HCT116 (cell line): ENCODE data around the gene FLVCR1. TPM values are rescaled to one million over a fixed set of nuclear protein-coding genes. Genes with fewer than 3 reads are reported as not detected.

Experiments
- ATAC-seq: fragments of 200-7000 bp; cut with Tn5 transposase; 2 replicates; pipeline ENCODE4 v1.9.1; 2020; ENCODE audit warnings: mild to moderate bottlenecking, moderate library complexity
- BruUV-seq: library from RNA; stranded (reverse); fragments of 400-500 nt; replicated peaks from 2 replicates; lab custom pipeline; 2021; lab: Mats Ljungman, UMichigan
- CTCF ChIA-PET: fragments of 300-600 bp; sonication (Branson Sonifier 250); formaldehyde crosslinking; loops from one replicate; lab custom pipeline; 2021; ENCODE audit warnings: antibody characterized with exemption; lab: Charles Lee
- POLR2A ChIA-PET: fragments of 300-600, 350-600 bp; sonication (Branson Sonifier 250); formaldehyde crosslinking; loops from one replicate; lab custom pipeline; 2021; ENCODE audit warnings: antibody characterized with exemption; lab: Charles Lee
- RAD21 ChIA-PET, 2 experiments: fragments of 300-600 bp; sonication (Branson Sonifier 250); formaldehyde crosslinking; loops; one replicate each; lab custom pipeline; 2023; ENCODE audit warnings: low total read pairs in 2 of 2; ENCODE audit not compliant: uncharacterized antibody in 2 of 2, unreplicated experiment in 2 of 2, low non-redundant PET in 1 of 2; lab: Charles Lee
- DNase-seq: peaks from one replicate; pipeline ENCODE4 v3.0.0-alpha.2; 2010; ENCODE audit warnings: low read depth, low spot score
- H2AFZ ChIP-seq: fragments of 200-600 bp; shearing (Covaris generic), sonication (generic); 2 replicates; pipeline ENCODE4 v1.6.1; 2017; ENCODE audit warnings: low read depth, mixed run types, mixed read lengths, antibody characterized with exemption, low read length; ENCODE audit not compliant: poor library complexity, severe bottlenecking
- H3K27ac ChIP-seq: 2 replicates; pipeline ENCODE4 v1.5.1; 2012; ENCODE audit warnings: low read depth, low read length
- H3K27me3 ChIP-seq: fragments of 200-600 bp; sonication (generic); 2 replicates; pipeline ENCODE4 v1.6.1; 2016; ENCODE audit warnings: mixed run types, low read length, mixed read lengths; ENCODE audit not compliant: insufficient read depth
- H3K36me3 ChIP-seq, 2 experiments: fragments of 200-500 bp in 1 of 2; fragments of 200-600 bp in 1 of 2; sonication (Bioruptor generic) in 1 of 2; sonication (generic) in 1 of 2; 2 replicates each; pipeline versions ENCODE4 v1.5.1 to v1.6.1; 2014 to 2016; ENCODE audit warnings: low read length in 2 of 2, inconsistent platforms in 1 of 2, mixed read lengths in 1 of 2, mixed run types in 1 of 2; ENCODE audit not compliant: insufficient read depth in 2 of 2, control insufficient read depth in 1 of 2
- H3K4me1 ChIP-seq, 2 experiments: fragments of 200-600 bp in 1 of 2; sonication (generic) in 1 of 2; 2 replicates each; pipeline versions ENCODE4 v1.5.1 to v1.6.1; 2012 to 2017; ENCODE audit warnings: low read length in 2 of 2, inconsistent platforms in 1 of 2, mild to moderate bottlenecking in 1 of 2, mixed read lengths in 1 of 2, mixed run types in 1 of 2, moderate library complexity in 1 of 2; ENCODE audit not compliant: insufficient read depth in 2 of 2, control insufficient read depth in 1 of 2
- H3K4me2 ChIP-seq: fragments of 200-600 bp; sonication (generic); 2 replicates; pipeline ENCODE4 v1.6.1; 2017; ENCODE audit warnings: mixed run types, low read length, mixed read lengths
- H3K4me3 ChIP-seq, 2 experiments: fragments of 200-600 bp in 1 of 2; sonication (generic) in 1 of 2; replicated peaks in 1 of 2; 2 replicates each; pipeline ENCODE4 v1.5.1; 2011 to 2016; ENCODE audit warnings: low read length in 2 of 2, control low read depth in 1 of 2, low read depth in 1 of 2, mild to moderate bottlenecking in 1 of 2, mixed read lengths in 1 of 2, mixed run types in 1 of 2
- H3K79me2 ChIP-seq: fragments of 200-600 bp; sonication (generic); 2 replicates; pipeline ENCODE4 v1.6.1; 2017; ENCODE audit warnings: mild to moderate bottlenecking, mixed run types, low read length, moderate library complexity, mixed read lengths; ENCODE audit not compliant: insufficient read depth
- H3K9ac ChIP-seq: fragments of 200-600 bp; sonication (generic); 2 replicates; pipeline ENCODE4 v1.6.1; 2016; ENCODE audit warnings: low read length, mixed read lengths
- H3K9me2 ChIP-seq: fragments of 200-600 bp; sonication (generic), shearing (Covaris generic); 2 replicates; pipeline ENCODE4 v1.6.1; 2017; ENCODE audit warnings: mixed run types, mild to moderate bottlenecking, moderate library complexity; ENCODE audit not compliant: insufficient read depth
- H3K9me3 ChIP-seq, 2 experiments: fragments of 200-500 bp in 1 of 2; fragments of 200-600 bp in 1 of 2; sonication (Bioruptor generic) in 1 of 2; sonication (generic) in 1 of 2; 2 replicates each; pipeline ENCODE4 v1.6.1; 2014 to 2017; ENCODE audit warnings: low read length in 2 of 2, mixed read lengths in 2 of 2, inconsistent platforms in 1 of 2, low read depth in 1 of 2, mild to moderate bottlenecking in 1 of 2, mixed run types in 1 of 2, moderate library complexity in 1 of 2; ENCODE audit not compliant: control insufficient read depth in 1 of 2, insufficient read depth in 1 of 2
- H4K20me1 ChIP-seq: fragments of 200-600 bp; sonication (generic), shearing (Covaris generic); 2 replicates; pipeline ENCODE4 v1.6.1; 2017; ENCODE audit warnings: mixed run types, mild to moderate bottlenecking, moderate library complexity; ENCODE audit not compliant: insufficient read depth
- CBX3 ChIP-seq: IDR thresholded peaks from 2 replicates; pipeline ENCODE4 v1.6.1; 2012; ENCODE audit warnings: low read depth
- CEBPB ChIP-seq: IDR thresholded peaks from 2 replicates; pipeline ENCODE4 v1.6.1; 2012; ENCODE audit warnings: low read depth
- EGR1 ChIP-seq: IDR thresholded peaks from 2 replicates; pipeline ENCODE4 v1.6.1; 2012; ENCODE audit warnings: low read depth
- ELF1 ChIP-seq: IDR thresholded peaks from 2 replicates; pipeline ENCODE4 v1.6.1; 2012; ENCODE audit warnings: low read depth, borderline replicate concordance
- EZH2 ChIP-seq: fragments of 200-600 bp; sonication (generic); IDR thresholded peaks from 2 replicates; pipeline ENCODE4 v1.6.1; 2017; ENCODE audit warnings: antibody characterized with exemption, mixed run types
- EZH2phosphoT487 ChIP-seq: fragments of 200-600 bp; IDR thresholded peaks from 2 replicates; pipeline ENCODE4 v1.6.1; 2018; ENCODE audit warnings: antibody characterized with exemption, borderline replicate concordance
- FOSL1 ChIP-seq: IDR thresholded peaks from 2 replicates; pipeline ENCODE4 v1.6.1; 2012; ENCODE audit warnings: low read depth
- JUND ChIP-seq: IDR thresholded peaks from 2 replicates; pipeline ENCODE4 v1.6.1; 2012
- POLR2AphosphoS5 ChIP-seq: IDR thresholded peaks from 2 replicates; pipeline ENCODE4 v1.6.1; 2011; ENCODE audit warnings: mild to moderate bottlenecking, low read depth, low read length, moderate library complexity
- REST ChIP-seq: IDR thresholded peaks from 2 replicates; pipeline ENCODE4 v1.6.1; 2012; ENCODE audit warnings: low read depth
- SIN3A ChIP-seq: IDR thresholded peaks from 2 replicates; pipeline ENCODE4 v1.6.1; 2012; ENCODE audit warnings: low read depth
- SP1 ChIP-seq: IDR thresholded peaks from 2 replicates; pipeline ENCODE4 v1.6.1; 2012; ENCODE audit warnings: low read depth
- SRF ChIP-seq: IDR thresholded peaks from 2 replicates; pipeline ENCODE4 v1.6.1; 2012; ENCODE audit warnings: low read depth
- TCF7L2 ChIP-seq: IDR thresholded peaks from 2 replicates; pipeline ENCODE4 v1.7.0; 2011; ENCODE audit warnings: borderline replicate concordance, inconsistent platforms; ENCODE audit not compliant: insufficient read depth, insufficient read length; ENCODE audit errors: extremely low read depth
- YY1 ChIP-seq: IDR thresholded peaks from 2 replicates; pipeline ENCODE4 v1.6.1; 2011; ENCODE audit warnings: low read length, low read depth, moderate library complexity, mild to moderate bottlenecking; ENCODE audit not compliant: insufficient replicate concordance; ENCODE audit errors: extremely low read depth
- ZFX ChIP-seq: fragments of 450-650 bp; IDR thresholded peaks from 2 replicates; pipeline ENCODE4 v1.6.1; 2017
- ZNF274 ChIP-seq: fragments of 200-500 bp; sonication (Bioruptor generic); IDR thresholded peaks from 2 replicates; pipeline ENCODE4 v1.6.1; 2014; ENCODE audit warnings: mild to moderate bottlenecking, low read depth, low read length, inconsistent platforms
- intact Hi-C: fragments of 100-400 bp; cut with micrococcal nuclease; formaldehyde crosslinking; loops from 2 replicates; pipeline ENCODE4 v1.10.0; 2022
- total RNA-seq: library from RNA; stranded (reverse); gene quantifications from one replicate; pipeline ENCODE4 v1.2.1, GENCODE V29; 2021; ENCODE audit not compliant: unreplicated experiment
- TF ChIP-seq, protein P1 (sequence below): IDR thresholded peaks from 2 replicates; pipeline ENCODE4 v1.6.1; 2012
- TF ChIP-seq, protein P2 (sequence below): IDR thresholded peaks from 2 replicates; pipeline ENCODE4 v1.6.1; 2012
- TF ChIP-seq, protein P3 (sequence below): IDR thresholded peaks from 2 replicates; pipeline ENCODE4 v1.6.1; 2011; ENCODE audit warnings: mild to moderate bottlenecking, low read length, moderate library complexity; ENCODE audit not compliant: insufficient replicate concordance; ENCODE audit errors: extremely low read depth

FLVCR1 gene
- total RNA-seq, 1 experiment from 2014 or later, result 19.0 TPM

GRCh38 chr1:212930986-212931678, 73.1 kb downstream of the FLVCR1 start (continued):
- TF ChIP-seq, protein P1, sequence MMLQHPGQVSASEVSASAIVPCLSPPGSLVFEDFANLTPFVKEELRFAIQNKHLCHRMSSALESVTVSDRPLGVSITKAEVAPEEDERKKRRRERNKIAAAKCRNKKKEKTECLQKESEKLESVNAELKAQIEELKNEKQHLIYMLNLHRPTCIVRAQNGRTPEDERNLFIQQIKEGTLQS, result no peak
- TF ChIP-seq YY1 (no peak), FOSL1 (no peak), CBX3 (no peak), SRF (no peak), TCF7L2 (no peak), JUND (no peak), ZFX (no peak), ZNF274 (no peak), EGR1 (no peak), EZH2phosphoT487 (no peak), ELF1 (no peak), EZH2 (no peak), CEBPB (no peak)
- TF ChIP-seq, protein P2, sequence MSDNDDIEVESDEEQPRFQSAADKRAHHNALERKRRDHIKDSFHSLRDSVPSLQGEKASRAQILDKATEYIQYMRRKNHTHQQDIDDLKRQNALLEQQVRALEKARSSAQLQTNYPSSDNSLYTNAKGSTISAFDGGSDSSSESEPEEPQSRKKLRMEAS, result no peak

DNA sequence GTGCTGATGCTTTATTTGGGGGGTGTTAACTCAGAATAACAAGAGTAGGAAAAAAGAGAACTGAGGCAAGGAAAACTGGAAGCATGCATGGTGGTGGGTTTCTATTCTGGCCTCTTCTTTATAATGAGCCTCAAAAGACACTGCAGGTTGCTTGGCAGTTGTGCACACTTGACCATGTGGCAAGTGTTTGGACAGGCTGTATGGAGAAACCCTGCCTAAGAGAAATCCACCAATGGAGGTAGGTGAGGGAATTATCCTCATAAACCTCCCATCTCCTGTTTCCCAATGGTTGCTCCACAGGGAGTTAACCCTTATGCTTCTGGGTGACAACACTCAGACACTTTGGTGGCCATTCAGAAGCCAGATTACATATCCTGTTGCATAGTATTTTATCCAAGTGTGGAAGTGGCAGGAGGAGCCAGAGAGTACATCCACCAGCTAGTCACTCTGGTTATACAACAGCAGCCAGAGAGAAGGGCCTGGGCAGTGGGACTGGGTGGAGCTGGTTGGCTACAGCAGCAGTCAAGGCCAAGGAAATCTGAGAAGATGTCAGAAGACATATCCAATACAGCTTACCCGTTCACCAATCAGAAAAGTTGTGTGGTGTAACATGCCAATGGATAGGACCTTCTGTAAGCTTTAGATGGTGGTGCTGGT, 75.9 kb downstream of the FLVCR1 start:
- Histone ChIP-seq H3K9me3 (no peaks in the 10 kb centered on the region), H3K4me2 (no peak overlapping the region), H3K9me2 (no peaks in the 10 kb centered on the region), H3K27ac (no peak overlapping the region), H3K9ac (no peak overlapping the region), H3K36me3 (no peaks in the 10 kb centered on the region), H3K27me3 (no peaks in the 10 kb centered on the region), H3K79me2 (no peaks in the 10 kb centered on the region), H4K20me1 (no peaks in the 10 kb centered on the region), H3K4me3 (no peak overlapping the region), H2AFZ (no peak overlapping the region), H3K4me1 (peaks cover 0 to 4% of the 10 kb centered on the region in 2 experiments; a peak in 1 of 4 replicates)
- ChIA-PET POLR2A (no interaction called here), CTCF (no interaction called here), RAD21 (no interaction called here)
- ATAC-seq, result no peak; the same call in 1 of the 2 replicates
- intact Hi-C loops, result no loop called here
- no TSS peak for BruUV-seq
- DNase-seq, result no peak
- no peak for TF ChIP-seq SRF
- TF ChIP-seq, protein P2, result no peak
- TF ChIP-seq SIN3A, result no peak
- TF ChIP-seq SP1, result no peak
- no peak for TF ChIP-seq POLR2AphosphoS5
- TF ChIP-seq EZH2, result no peak
- TF ChIP-seq CBX3, result no peak
- TF ChIP-seq REST, result no peak
- TF ChIP-seq, protein P3, sequence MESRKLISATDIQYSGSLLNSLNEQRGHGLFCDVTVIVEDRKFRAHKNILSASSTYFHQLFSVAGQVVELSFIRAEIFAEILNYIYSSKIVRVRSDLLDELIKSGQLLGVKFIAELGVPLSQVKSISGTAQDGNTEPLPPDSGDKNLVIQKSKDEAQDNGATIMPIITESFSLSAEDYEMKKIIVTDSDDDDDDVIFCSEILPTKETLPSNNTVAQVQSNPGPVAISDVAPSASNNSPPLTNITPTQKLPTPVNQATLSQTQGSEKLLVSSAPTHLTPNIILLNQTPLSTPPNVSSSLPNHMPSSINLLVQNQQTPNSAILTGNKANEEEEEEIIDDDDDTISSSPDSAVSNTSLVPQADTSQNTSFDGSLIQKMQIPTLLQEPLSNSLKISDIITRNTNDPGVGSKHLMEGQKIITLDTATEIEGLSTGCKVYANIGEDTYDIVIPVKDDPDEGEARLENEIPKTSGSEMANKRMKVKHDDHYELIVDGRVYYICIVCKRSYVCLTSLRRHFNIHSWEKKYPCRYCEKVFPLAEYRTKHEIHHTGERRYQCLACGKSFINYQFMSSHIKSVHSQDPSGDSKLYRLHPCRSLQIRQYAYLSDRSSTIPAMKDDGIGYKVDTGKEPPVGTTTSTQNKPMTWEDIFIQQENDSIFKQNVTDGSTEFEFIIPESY, result no peak
